Stimulated activated CD4-positive, alpha-beta T cell treated with anti-CD3 and anti-CD28 coated beads, Interleukin-15, amount 100 ng/mL, for 48 hours (primary cell): ENCODE measurements around the gene ALOX12.
"Not testable (repeated sequence)": the region's sequence is repeated elsewhere in the genome, so short reads cannot be mapped to it uniquely, and the experiment has no call there.

Experiments used
- DNase-seq, 2 donors: peaks; one replicate each; pipeline ENCODE4 v3.0.0-alpha.2; 2020; ENCODE audit warnings: low read depth in 2 of 2

The ALOX12 gene

DNA sequence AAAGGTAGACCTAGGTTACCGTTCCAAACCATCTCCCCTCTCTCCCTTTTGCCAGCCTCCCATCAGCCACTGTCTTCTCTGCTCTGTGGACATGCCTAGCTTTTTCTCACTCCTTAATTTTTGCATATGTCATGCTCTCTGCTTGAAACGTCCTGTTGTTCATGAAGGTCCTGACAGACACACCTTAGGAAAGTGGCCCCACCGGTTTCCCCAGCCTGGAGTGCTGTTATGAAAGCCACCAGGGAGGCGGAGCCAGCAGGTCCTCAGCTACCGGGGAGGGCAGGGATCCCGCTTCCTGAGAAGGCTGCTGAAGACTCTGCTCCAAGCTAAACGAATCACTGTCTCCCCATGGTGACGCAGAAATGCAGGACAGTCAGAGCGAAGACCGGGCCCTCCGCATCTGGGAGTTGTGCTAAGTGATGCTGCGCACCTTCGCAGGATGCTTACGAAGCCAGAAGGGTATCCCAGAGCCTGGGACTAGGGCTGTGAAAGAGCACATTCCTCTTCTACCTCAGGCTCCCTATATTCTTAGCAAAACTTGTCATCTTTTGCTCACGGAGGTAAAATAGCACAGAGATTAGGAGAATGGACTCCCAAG lies 50.4 kb downstream of the ALOX12 start:
- no peak for DNase-seq

DNA sequence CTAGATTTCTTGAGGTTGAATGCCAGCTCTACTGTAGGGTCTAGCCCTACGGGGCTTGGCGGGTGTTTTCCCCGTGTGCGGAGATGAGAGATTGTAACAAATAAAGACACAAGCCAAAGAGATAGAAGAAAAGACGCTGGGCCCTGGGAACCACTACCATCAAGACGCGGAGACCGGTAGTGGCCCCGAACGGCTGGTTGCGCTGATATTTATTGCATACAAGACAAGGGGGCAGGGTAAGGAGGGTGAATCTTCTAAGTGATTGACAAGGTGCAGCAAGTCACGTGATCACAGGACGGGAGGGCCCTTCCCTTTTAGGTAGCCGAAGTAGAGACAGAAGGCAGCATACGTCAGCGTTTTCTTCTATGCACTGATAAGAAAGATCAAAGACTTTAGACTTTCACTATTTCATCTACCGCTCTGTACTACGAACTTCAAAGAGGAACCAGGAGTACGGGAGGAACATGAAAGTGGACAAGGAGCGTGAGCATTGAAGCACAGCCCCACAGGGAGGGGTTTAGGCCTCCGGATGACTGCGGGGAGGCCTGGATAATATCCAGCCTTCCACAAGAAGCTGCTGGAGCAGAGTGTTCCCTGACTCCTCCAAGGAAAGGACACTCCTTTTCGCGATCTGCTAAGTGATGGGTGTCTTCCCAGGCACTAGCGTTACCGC lies 51.0 kb downstream of the ALOX12 start:
- DNase-seq: peak in 1 of 2 donors; percentile 64

DNA sequence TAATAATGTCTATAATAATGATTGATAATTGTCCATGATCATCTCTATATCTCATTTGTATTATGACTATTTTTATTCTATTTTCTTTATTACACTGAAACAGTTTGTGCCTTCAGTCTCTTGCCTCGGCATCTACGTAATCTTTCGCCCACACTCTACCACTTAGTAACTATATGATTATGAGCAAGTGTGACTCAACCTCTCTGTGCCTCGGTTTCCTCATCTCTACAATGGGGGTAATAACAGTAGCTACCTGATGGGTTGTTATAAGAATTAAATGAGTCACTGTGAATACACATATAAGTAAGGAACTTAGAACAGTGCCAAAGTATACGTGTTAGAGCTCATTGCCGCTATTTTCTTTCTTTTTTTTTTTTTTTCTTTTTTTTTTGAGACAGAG lies 51.7 kb downstream of the ALOX12 start:
- no peak for DNase-seq

DNA sequence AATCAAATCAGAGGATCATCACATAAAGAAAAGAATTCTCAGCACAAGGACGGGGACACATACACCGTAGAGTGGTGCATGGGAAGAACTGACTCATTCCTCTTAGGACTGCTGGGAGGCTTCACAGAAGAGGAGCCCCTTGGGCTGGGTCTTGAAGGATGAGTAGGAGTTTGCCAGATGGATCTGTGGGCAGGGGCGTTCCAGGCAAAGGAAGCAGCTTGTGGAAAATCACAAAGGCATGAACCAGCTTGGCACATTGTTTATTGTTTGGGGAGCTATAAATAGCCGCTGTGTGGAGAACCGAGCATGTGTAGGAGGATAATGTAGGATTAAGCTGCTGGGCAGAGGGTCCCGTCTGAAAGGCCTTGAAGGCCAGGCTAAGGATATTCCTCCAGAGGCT lies 53.1 kb downstream of the ALOX12 start:
- no peak for DNase-seq

DNA sequence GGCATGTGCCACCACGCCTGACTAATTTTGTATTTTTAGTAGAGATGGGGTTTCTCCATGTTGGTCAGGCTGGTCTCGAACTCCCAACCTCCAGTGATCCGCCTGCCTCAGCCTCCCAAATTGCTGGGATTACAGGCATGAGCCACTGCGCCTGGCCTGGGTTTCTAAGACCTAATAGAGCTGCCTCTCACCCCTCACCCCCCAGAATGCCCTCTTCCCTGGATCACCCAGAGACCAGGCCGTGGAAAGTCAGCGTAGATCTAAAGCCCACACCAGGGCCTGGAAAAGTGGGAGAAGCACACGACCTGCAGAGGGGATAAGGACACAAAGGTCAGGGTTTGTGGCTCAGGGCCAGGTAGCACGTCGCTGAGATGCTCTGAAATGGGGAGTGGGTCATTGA lies 54.7 kb downstream of the ALOX12 start:
- not testable (repeated sequence) for DNase-seq

DNA sequence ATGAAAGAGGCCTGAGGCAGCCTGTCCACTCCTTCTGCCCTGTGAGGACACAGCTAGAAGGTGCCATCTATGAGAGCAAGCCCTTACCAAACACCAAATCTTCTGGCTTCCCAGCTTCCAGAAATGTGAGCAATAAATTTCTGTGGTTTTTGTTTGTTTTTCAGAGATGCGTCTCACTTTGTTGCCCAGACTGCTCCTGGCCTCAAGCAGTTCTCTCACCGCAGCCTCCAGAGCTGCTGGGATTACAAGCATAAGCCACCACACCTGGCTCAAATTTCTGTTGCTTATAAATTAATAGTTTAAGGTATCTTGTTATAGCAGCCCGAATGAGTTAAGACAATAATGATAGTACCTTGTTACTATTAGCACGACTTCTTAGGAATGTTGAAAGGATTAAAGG lies 60.5 kb downstream of the ALOX12 start:
- no peak for DNase-seq

DNA sequence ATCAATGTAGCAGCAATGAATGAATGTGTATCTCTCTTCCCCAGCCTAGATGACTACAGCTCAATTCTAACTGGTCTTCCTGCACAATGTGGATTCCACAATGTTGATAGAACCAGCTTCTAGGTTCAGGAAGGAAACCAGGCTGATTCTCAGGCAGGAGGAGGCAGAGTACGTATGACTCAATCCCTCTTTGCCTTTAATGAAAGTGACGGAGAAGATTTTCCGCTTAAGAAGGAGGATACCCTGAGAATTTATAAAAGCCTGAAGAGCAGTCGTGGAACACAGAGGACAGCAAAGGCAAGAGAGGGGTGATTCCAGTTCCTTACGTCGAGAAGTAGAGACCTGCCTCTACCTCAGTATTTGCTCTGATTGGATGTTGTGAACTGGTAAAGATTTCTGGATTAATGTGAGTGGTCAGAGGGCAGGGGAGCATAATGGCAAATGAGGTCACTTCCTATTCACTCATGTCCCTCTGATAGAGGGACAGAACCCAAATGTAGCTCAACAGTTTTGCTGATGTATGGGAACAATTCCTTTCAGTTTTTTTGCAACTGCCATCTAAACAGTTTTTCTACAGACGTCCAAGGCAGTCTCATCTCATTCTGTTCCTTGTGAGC lies 63.1 kb downstream of the ALOX12 start:
- no peak for DNase-seq
